ENCODE measurements around the gene PTPN21.

Gene PTPN21

GRCh38 chr14:88468406-88468805, 86.4 kb downstream of the PTPN21 start:
- peaks cover 70 to 96% (median 81%) of the 10 kb centered on the region in 3 donors for H3K36me3 ChIP-seq

GRCh38 chr14:88463318-88463717, 91.5 kb downstream of the PTPN21 start:
- H3K36me3 ChIP-seq, result peaks cover 47 to 84% (median 66%) of the 10 kb centered on the region in 3 donors
- H3K9me3 ChIP-seq, result peaks cover 2 to 22% (median 11%) of the 10 kb centered on the region in 3 donors
- DNase-seq, result no peak
- H3K4me1 ChIP-seq, result peaks cover 0 to under 1% (median 0%) of the 10 kb centered on the region in 4 donors
- no peak for TF ChIP-seq CTCF (IDR thresholded peaks at IDR 0.05)
- no peak overlapping the region for H3K4me3 ChIP-seq
- H3K27me3 ChIP-seq, result no peaks in the 10 kb centered on the region
- intact Hi-C loops (cut with DNase I; ENCODE audit: low total_unique reads), result no loop called here
- H3K27ac ChIP-seq, result no peak overlapping the region

More at GRCh38 chr14:88468406-88468805, 86.4 kb downstream of the PTPN21 start:
- intact Hi-C loops (cut with DNase I; ENCODE audit: low total_unique reads), result no loop called here
- peaks cover 0 to 6% (median 0%) of the 10 kb centered on the region in 4 donors for H3K4me1 ChIP-seq
- no peaks in the 10 kb centered on the region for H3K9me3 ChIP-seq
- TF ChIP-seq CTCF (IDR thresholded peaks at IDR 0.05), result no peak
- no peak for DNase-seq
- H3K4me3 ChIP-seq, result no peak overlapping the region
- H3K27ac ChIP-seq, result no peak overlapping the region
- H3K27me3 ChIP-seq, result no peaks in the 10 kb centered on the region

GRCh38 chr14:88454886-88455285, 99.9 kb downstream of the PTPN21 start:
- intact Hi-C loops (cut with DNase I; ENCODE audit: low total_unique reads), result no loop called here
- no peak for TF ChIP-seq CTCF (IDR thresholded peaks at IDR 0.05)
- no peak for DNase-seq
- Histone ChIP-seq H3K27ac (no peak overlapping the region), H3K4me1 (no peaks in the 10 kb centered on the region), H3K27me3 (no peaks in the 10 kb centered on the region), H3K9me3 (peaks cover 0 to 17% (median 0%) of the 10 kb centered on the region in 3 donors), H3K36me3 (peaks cover 24 to 52% (median 29%) of the 10 kb centered on the region in 3 donors), H3K4me3 (no peak overlapping the region)

- no peak for TF ChIP-seq CTCF (IDR thresholded peaks at IDR 0.05)
- Histone ChIP-seq H3K4me3 (no peak overlapping the region), H3K27me3 (no peaks in the 10 kb centered on the region), H3K4me1 (no peaks in the 10 kb centered on the region), H3K9me3 (peaks cover 0 to 6% (median 0%) of the 10 kb centered on the region in 3 donors), H3K27ac (no peak overlapping the region), H3K36me3 (peaks cover 19 to 58% (median 33%) of the 10 kb centered on the region in 3 donors)
- DNase-seq, result no peak
- intact Hi-C loops (cut with DNase I; ENCODE audit: low total_unique reads), result no loop called here
Measured at GRCh38 chr14:88452231-88452630, 102.6 kb downstream of the PTPN21 start.

- H3K27ac ChIP-seq, result no peak overlapping the region
- no peak for TF ChIP-seq CTCF (IDR thresholded peaks at IDR 0.05)
- H3K27me3 ChIP-seq, result no peaks in the 10 kb centered on the region
- DNase-seq, result no peak
- peaks cover 32 to 50% (median 33%) of the 10 kb centered on the region in 3 donors for H3K36me3 ChIP-seq
- intact Hi-C loops (cut with DNase I; ENCODE audit: low total_unique reads), result no loop called here
- H3K4me3 ChIP-seq, result no peak overlapping the region
- H3K9me3 ChIP-seq, result no peaks in the 10 kb centered on the region
- no peaks in the 10 kb centered on the region for H3K4me1 ChIP-seq
Measured at GRCh38 chr14:88439088-88439487, 115.7 kb downstream of the PTPN21 start.

GRCh38 chr14:88437658-88438057, 117.1 kb downstream of the PTPN21 start:
- Histone ChIP-seq H3K27ac (no peak overlapping the region), H3K9me3 (no peaks in the 10 kb centered on the region), H3K36me3 (peaks cover 32 to 58% (median 40%) of the 10 kb centered on the region in 3 donors), H3K27me3 (no peaks in the 10 kb centered on the region), H3K4me1 (no peaks in the 10 kb centered on the region), H3K4me3 (no peak overlapping the region)
- TF ChIP-seq CTCF (IDR thresholded peaks at IDR 0.05), result no peak
- DNase-seq, result no peak
- intact Hi-C loops (cut with DNase I; ENCODE audit: low total_unique reads), result no loop called here
